ENCODE measurements around the gene AFM.

- TF ChIP-seq, protein P1, sequence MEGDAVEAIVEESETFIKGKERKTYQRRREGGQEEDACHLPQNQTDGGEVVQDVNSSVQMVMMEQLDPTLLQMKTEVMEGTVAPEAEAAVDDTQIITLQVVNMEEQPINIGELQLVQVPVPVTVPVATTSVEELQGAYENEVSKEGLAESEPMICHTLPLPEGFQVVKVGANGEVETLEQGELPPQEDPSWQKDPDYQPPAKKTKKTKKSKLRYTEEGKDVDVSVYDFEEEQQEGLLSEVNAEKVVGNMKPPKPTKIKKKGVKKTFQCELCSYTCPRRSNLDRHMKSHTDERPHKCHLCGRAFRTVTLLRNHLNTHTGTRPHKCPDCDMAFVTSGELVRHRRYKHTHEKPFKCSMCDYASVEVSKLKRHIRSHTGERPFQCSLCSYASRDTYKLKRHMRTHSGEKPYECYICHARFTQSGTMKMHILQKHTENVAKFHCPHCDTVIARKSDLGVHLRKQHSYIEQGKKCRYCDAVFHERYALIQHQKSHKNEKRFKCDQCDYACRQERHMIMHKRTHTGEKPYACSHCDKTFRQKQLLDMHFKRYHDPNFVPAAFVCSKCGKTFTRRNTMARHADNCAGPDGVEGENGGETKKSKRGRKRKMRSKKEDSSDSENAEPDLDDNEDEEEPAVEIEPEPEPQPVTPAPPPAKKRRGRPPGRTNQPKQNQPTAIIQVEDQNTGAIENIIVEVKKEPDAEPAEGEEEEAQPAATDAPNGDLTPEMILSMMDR (IDR thresholded peaks at IDR 0.05): no peak
- TF ChIP-seq POLR2A (IDR thresholded peaks at IDR 0.05): no peak
Observed at GRCh38 chr4:73533515-73534422, 52.2 kb downstream of the AFM start.

Data from breast epithelium (tissue), 3 donors.